GM19035 (cell line): ENCODE results near the gene TXNRD1.
"Not testable (repeated sequence)": the region's sequence is repeated elsewhere in the genome, so short reads cannot be mapped to it uniquely, and the experiment has no call there.

Source experiments
- ATAC-seq: cut with Tn5 transposase; IDR thresholded peaks from one replicate; pipeline ENCODE4 v1.9.1; 2021; ENCODE audit not compliant: unreplicated experiment

TXNRD1 gene

GRCh38 chr12:104279164-104279563 is 63.6 kb downstream of the TXNRD1 start:
- ATAC-seq = no peak

GRCh38 chr12:104280111-104280510 is 64.5 kb downstream of the TXNRD1 start:
- ATAC-seq = no peak

- ATAC-seq = no peak
Observed at GRCh38 chr12:104280717-104281458, 65.3 kb downstream of the TXNRD1 start.

GRCh38 chr12:104281636-104282035 is 66.1 kb downstream of the TXNRD1 start:
- ATAC-seq = no peak

- ATAC-seq = no peak
Observed at GRCh38 chr12:104282109-104282508, 66.5 kb downstream of the TXNRD1 start.

- ATAC-seq = no peak
Observed at GRCh38 chr12:104285740-104286515, 70.3 kb downstream of the TXNRD1 start.

- ATAC-seq = peak; percentile 88
Observed at GRCh38 chr12:104286516-104287482, 71.2 kb downstream of the TXNRD1 start.

GRCh38 chr12:104288635-104289274 is 73.2 kb downstream of the TXNRD1 start:
- ATAC-seq = peak; percentile 54

- no peak for ATAC-seq
Observed at GRCh38 chr12:104290320-104290719, 74.7 kb downstream of the TXNRD1 start.

- no peak for ATAC-seq
Observed at GRCh38 chr12:104290855-104291254, 75.3 kb downstream of the TXNRD1 start.

GRCh38 chr12:104291867-104292524 is 76.4 kb downstream of the TXNRD1 start:
- ATAC-seq = no peak

- ATAC-seq = no peak
Observed at GRCh38 chr12:104292872-104293794, 77.6 kb downstream of the TXNRD1 start.

GRCh38 chr12:104294158-104294859 is 78.7 kb downstream of the TXNRD1 start:
- ATAC-seq = not testable (repeated sequence)

- no peak for ATAC-seq
Observed at GRCh38 chr12:104294927-104295668, 79.5 kb downstream of the TXNRD1 start.

GRCh38 chr12:104295954-104296353 is 80.4 kb downstream of the TXNRD1 start:
- no peak for ATAC-seq

- ATAC-seq = no peak
Observed at GRCh38 chr12:104296718-104297117, 81.1 kb downstream of the TXNRD1 start.

- ATAC-seq = no peak
Observed at GRCh38 chr12:104297477-104298113, 82.0 kb downstream of the TXNRD1 start.
